Subcutaneous adipose tissue (tissue), 4 donors: Measurements from ENCODE around the gene JMY. TPM values are rescaled to one million over a fixed set of nuclear protein-coding genes. Genes with fewer than 3 reads are reported as not detected.

Experiments
- total RNA-seq, 4 donors: library from RNA; depleted of rRNA; stranded (reverse); fragments of >200 nt; gene quantifications; one replicate each; pipeline ENCODE4 v1.1.0, GENCODE V29; 2016
- TF ChIP-seq, protein P1 (sequence below): fragments of 450-650 bp; IDR thresholded peaks from one replicate; pipeline ENCODE4 v1.5.1; 2016; ENCODE audit warnings: low read depth, mild to moderate bottlenecking, control low read depth, antibody characterized with exemption, moderate library complexity

Gene JMY
- total RNA-seq, 4 donors from 2014 or later = 13.9 to 15.9 (median 14.5) TPM

DNA sequence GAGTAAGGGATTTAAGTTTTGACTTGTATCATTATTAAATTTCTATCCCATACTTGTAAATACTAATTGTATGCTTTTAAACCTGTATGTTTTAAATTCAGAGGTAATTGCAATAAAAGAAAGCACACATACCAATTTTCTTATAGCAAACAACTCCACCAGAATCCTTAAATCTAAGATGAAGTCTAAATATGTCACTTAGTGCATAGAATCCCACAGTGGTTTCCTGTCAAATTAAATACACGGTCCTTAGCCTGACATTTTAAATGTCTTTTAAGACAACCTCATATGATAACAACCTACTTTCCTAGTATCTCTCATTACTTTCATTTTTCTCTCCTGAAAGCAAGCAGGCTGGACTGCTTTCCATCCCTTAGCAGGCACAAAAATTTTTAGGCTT lies 52.0 kb downstream of the JMY start:
- TF ChIP-seq, protein P1, sequence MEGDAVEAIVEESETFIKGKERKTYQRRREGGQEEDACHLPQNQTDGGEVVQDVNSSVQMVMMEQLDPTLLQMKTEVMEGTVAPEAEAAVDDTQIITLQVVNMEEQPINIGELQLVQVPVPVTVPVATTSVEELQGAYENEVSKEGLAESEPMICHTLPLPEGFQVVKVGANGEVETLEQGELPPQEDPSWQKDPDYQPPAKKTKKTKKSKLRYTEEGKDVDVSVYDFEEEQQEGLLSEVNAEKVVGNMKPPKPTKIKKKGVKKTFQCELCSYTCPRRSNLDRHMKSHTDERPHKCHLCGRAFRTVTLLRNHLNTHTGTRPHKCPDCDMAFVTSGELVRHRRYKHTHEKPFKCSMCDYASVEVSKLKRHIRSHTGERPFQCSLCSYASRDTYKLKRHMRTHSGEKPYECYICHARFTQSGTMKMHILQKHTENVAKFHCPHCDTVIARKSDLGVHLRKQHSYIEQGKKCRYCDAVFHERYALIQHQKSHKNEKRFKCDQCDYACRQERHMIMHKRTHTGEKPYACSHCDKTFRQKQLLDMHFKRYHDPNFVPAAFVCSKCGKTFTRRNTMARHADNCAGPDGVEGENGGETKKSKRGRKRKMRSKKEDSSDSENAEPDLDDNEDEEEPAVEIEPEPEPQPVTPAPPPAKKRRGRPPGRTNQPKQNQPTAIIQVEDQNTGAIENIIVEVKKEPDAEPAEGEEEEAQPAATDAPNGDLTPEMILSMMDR = no peak

DNA sequence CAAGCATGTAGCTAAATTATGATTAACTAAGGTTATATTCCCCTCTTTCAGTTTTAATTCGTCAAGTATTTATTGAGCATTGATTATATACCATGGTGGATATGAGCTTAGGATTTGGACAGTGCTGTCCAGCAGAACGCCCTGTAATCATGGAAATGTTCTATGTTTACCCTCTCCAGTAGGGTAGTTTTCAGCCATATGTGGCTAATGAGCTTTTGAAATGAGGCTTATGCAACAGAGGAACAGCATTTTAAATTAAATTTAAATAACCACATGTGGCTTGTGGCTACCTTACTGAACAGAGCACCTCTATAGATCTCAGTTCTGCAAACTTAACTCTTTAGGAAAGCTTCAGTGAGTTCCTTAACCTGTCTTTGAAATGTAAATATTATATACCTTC lies 59.1 kb downstream of the JMY start:
- TF ChIP-seq, protein P1 = no peak

DNA sequence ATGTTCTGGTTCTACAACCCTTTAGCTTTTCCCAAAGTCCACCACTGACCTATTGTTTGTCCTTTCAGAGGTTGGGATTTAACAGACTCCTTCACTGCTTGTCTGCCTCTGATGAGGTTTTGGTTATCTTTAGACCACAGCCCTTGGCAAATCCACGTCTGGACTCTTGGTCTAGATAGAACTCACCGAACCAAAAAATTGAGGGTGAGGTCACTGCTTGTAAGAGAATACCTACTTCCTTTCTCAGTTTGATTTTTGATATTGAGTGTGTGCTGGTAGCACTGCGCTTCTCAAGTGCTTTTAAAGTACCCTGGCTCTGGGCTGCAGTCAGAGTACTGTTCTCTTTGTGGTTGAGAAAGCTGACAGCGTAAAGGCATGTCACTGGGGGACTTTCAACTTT lies 61.7 kb downstream of the JMY start:
- TF ChIP-seq, protein P1 = no peak

DNA sequence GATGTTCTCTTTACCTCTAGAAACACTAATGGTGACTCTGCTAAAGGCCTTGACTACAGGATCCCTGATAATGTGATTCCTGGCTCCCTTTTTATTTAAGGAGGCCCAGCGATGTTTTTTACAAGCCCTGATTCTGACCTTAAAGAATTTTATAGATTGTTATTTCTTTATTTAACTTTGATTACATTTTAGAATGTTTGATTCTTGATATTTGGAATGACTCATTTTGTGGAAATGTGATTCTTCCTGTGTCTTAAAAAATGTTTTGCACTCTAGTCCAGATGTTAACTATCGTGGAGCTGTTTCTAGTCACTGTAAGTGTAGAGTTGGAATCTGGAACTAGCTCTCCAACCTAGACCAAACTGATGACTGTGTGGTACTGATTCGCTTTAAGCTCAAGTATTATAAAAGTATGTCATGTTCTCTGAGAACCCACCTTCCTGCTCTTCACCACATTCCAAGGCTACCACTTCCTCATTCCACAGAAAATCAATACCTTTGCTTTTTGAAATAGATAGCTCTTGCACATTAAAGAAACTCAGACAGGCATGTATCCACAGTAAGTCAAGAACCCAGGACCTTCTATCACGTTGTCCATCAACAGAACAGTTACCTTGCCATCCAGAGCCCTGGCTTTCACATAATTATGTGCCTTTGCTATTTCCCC lies 65.2 kb downstream of the JMY start:
- TF ChIP-seq, protein P1 = no peak

DNA sequence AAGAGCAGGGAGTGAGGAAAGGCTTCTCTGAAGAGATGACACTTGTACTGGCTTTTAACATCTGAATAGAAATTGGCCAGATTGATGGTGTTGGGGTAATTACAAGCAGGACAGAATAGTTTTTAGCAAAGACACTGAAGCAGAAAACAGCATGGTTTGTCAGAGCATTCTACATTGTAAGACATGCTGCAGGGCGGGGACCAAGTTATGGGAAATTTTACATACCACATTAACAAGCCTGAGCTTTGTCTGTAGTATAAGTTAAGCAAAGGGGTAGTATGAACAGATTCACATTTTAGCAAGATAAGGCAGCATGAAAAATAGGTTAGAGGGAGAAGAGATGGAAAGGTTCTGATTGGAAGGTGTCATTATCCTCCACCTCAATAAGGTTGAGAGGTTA lies 66.5 kb downstream of the JMY start:
- TF ChIP-seq, protein P1 = no peak

DNA sequence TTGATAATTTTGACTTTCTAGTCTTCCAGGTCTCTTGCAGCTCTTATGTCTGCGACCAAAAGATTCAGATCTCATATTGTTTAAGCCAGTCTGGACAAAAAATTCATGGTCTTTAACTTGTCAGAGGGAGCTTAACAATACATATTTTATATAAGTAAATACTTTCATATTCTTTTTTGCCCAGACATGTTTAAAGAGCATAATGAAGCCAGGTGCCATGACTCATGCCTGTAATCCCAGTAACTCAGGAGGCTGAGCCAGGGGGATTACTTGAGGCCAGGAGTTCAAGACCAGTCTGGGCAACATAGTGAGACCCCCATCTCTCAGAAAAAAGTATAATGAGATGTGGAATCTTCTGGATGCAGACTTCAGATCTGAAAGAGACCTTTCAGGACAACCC lies 69.8 kb downstream of the JMY start:
- TF ChIP-seq, protein P1 = no peak

DNA sequence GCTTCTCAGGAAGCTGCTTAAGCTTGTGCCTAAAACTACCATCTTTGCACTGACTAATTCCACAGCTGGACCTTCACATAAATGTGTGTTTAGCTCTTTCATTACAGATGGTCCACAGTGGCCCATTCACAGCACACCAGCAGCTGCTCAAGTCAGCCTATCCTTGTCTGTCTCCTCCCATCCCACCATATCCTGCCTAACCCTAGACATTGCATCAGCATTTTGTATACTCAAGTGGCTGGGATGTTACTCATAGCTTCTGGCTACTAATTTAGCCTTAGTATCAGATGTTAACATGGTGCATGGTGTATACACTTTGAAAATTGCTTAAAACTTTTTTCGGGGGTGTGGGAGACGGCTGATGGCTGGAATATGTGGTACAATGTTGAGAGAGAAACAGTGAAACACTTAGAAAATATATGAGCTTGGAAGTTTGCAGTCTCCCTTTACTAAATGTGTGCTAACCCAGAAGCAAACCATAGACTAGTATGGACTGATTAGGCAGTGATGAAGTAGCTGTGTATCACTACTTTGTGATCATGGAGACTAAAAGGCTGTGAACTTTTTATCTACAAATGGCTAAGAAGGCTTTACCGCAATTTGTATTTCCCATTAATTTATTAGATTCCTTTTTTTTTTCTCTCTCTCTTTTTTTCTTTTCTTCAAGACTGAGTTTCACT lies 83.1 kb downstream of the JMY start:
- TF ChIP-seq, protein P1 = no peak
